Fibroblast of lung (primary cell): ENCODE results near the gene TPP2. TPM values are rescaled to one million over a fixed set of nuclear protein-coding genes. Genes with fewer than 3 reads are reported as not detected.

ENCODE experiments used
- DNase-seq, 2 donors: peaks; one replicate each; pipeline versions ENCODE4 v3.0.0 to v3.0.0-alpha.2; 2010; ENCODE audit warnings: low read depth in 2 of 2
- H2AFZ ChIP-seq: 2 replicates; pipeline ENCODE4 v1.5.1; 2012; ENCODE audit warnings: low read length, control low read depth, inconsistent platforms
- H3K27ac ChIP-seq: 2 replicates; pipeline ENCODE4 v1.5.1; 2011; ENCODE audit warnings: low read length, control low read depth; ENCODE audit not compliant: insufficient read depth
- H3K27me3 ChIP-seq: 2 replicates; pipeline ENCODE4 v1.5.1; 2011; ENCODE audit warnings: mild to moderate bottlenecking, low read length; ENCODE audit not compliant: control insufficient read depth, insufficient read depth
- H3K36me3 ChIP-seq: 2 replicates; pipeline ENCODE4 v1.5.1; 2011; ENCODE audit warnings: low read length; ENCODE audit not compliant: control insufficient read depth, insufficient read depth
- H3K4me1 ChIP-seq: 2 replicates; pipeline ENCODE4 v1.5.1; 2011; ENCODE audit warnings: low read length; ENCODE audit not compliant: control insufficient read depth, insufficient read depth; ENCODE audit errors: extremely low read depth
- H3K4me2 ChIP-seq: 2 replicates; pipeline ENCODE4 v1.5.1; 2011; ENCODE audit warnings: low read length, control low read depth; ENCODE audit not compliant: insufficient read depth; ENCODE audit errors: extremely low read depth
- H3K4me3 ChIP-seq, 4 experiments: fragments of 200-600 bp in 1 of 4; sonication (generic) in 1 of 4; replicated peaks in 1 of 4; 2 replicates each; pipeline ENCODE4 v1.5.1; 2011 to 2016; ENCODE audit warnings: low read length in 4 of 4, low read depth in 3 of 4, mild to moderate bottlenecking in 3 of 4, control low read depth in 2 of 4, inconsistent platforms in 1 of 4, mixed read lengths in 1 of 4; ENCODE audit not compliant: insufficient read depth in 1 of 4; ENCODE audit errors: control extremely low read depth in 1 of 4
- H3K79me2 ChIP-seq: 2 replicates; pipeline ENCODE4 v1.5.1; 2012; ENCODE audit warnings: mild to moderate bottlenecking, low read length, inconsistent platforms; ENCODE audit not compliant: control insufficient read depth, insufficient read depth
- H3K9ac ChIP-seq: 2 replicates; pipeline ENCODE4 v1.5.1; 2011; ENCODE audit warnings: mild to moderate bottlenecking, low read length, control low read depth; ENCODE audit not compliant: insufficient read depth
- H3K9me3 ChIP-seq: 2 replicates; pipeline ENCODE4 v1.5.1; 2012; ENCODE audit warnings: low read depth, low read length; ENCODE audit not compliant: control insufficient read depth, insufficient read depth
- H4K20me1 ChIP-seq: 2 replicates; pipeline ENCODE4 v1.5.1; 2011; ENCODE audit warnings: low read length; ENCODE audit not compliant: control insufficient read depth, insufficient read depth; ENCODE audit errors: extremely low read depth
- CTCF ChIP-seq, 2 donors: IDR thresholded peaks in 1 of 2; conservative IDR thresholded peaks in 1 of 2; 1 replicate in 1 of 2; 2 replicates in 1 of 2; pipeline ENCODE4 v1.5.1; 2011 to 2012; ENCODE audit warnings: low read length in 2 of 2, control low read depth in 1 of 2, inconsistent platforms in 1 of 2, low read depth in 1 of 2, mild to moderate bottlenecking in 1 of 2
- EZH2 ChIP-seq: IDR thresholded peaks from 2 replicates; pipeline ENCODE4 v1.5.1; 2012; ENCODE audit warnings: low read length, control low read depth, mild to moderate bottlenecking; ENCODE audit errors: missing control alignments
- polyA plus RNA-seq, 2 donors: library from polyadenylated mRNA; depleted of rRNA in 1 of 2; stranded (reverse) in 1 of 2; unstranded in 1 of 2; fragments of >200 nt; gene quantifications; 2 replicates each; pipeline ENCODE4 v1.2.1, GENCODE V29; 2011 to 2012; ENCODE audit warnings: missing spikeins in 1 of 2
- total RNA-seq: library from RNA; depleted of rRNA; stranded (reverse); fragments of >200 nt; gene quantifications from 2 replicates; pipeline ENCODE4 v1.2.1, GENCODE V29; 2014

Gene TPP2
- total and polyA plus RNA-seq, 2 donors (not counting 1 experiment from before 2014, with no cell fraction given): 45.0 to 60.3 TPM

DNA sequence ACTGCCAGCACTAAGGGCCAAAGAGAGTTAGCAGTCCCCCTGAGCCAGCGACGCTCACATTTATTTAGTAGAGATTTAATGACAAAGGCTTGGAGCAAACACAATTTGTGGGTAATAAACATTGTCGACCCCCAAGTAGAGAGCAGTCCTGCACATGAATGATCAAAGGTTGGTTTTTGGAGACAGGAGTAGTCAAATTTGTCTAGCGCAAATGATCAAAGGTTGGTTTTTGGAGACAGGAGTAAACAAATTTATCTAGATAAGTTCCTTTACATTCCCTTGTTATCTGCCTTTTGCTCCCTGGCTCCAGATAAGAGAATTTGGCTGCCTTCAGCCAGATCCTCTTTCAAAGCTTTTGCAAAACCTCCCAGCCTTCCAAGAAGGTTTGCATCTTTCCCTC lies 71.1 kb downstream of the TPP2 start:
- Histone ChIP-seq H3K27ac (no peak overlapping the region), H3K27me3 (no peaks in the 10 kb centered on the region), H4K20me1 (no peaks in the 10 kb centered on the region), H3K9ac (no peak overlapping the region), H3K4me1 (no peaks in the 10 kb centered on the region), H2AFZ (no peak overlapping the region), H3K4me3 (no peak overlapping the region), H3K9me3 (no peaks in the 10 kb centered on the region), H3K4me2 (no peak overlapping the region), H3K79me2 (no peaks in the 10 kb centered on the region), H3K36me3 (peaks cover 4% of the 10 kb centered on the region)
- DNase-seq: no peak
- TF ChIP-seq EZH2: no peak
- no peak for TF ChIP-seq CTCF (conservative IDR thresholded peaks at IDR 0.05 in 1 of 2, IDR thresholded peaks at IDR 0.05 in 1 of 2; ENCODE audit: low read depth in 1 of 2, low read length in 2 of 2)

DNA sequence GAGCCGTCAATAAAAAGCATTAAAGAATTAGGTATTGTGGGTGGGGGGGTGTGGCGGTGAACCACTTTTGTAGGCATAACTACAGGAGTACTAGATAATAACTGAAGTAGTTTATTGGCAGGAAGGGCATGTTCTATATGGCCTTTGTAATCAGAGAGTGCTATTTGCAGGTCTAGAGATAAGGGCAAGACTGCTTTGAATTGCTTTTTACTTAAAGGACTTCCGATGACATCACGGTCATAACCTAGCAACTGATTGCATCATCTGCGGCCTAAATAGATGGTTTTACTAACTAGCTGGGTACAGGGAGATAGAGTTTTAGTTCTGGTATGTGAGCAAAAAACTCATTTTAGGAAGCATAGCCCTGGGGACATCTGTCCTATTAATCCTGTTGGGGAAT lies 73.3 kb downstream of the TPP2 start:
- H3K27me3 ChIP-seq: no peaks in the 10 kb centered on the region
- no peaks in the 10 kb centered on the region for H3K4me1 ChIP-seq
- DNase-seq: no peak
- H3K27ac ChIP-seq: no peak overlapping the region
- TF ChIP-seq CTCF (conservative IDR thresholded peaks at IDR 0.05 in 1 of 2, IDR thresholded peaks at IDR 0.05 in 1 of 2; ENCODE audit: low read depth in 1 of 2, low read length in 2 of 2) (no peak), EZH2 (no peak)
- H3K9me3 ChIP-seq: no peaks in the 10 kb centered on the region
- no peaks in the 10 kb centered on the region for H3K79me2 ChIP-seq
- no peaks in the 10 kb centered on the region for H4K20me1 ChIP-seq
- H3K4me2 ChIP-seq: no peak overlapping the region
- no peak overlapping the region for H3K4me3 ChIP-seq
- H3K36me3 ChIP-seq: peaks cover 9% of the 10 kb centered on the region
- H2AFZ ChIP-seq: no peak overlapping the region
- H3K9ac ChIP-seq: no peak overlapping the region

GRCh38 chr13:102675115-102675514 lies 78.3 kb downstream of the TPP2 start:
- Histone ChIP-seq H3K9ac (no peak overlapping the region), H3K4me1 (no peaks in the 10 kb centered on the region), H3K9me3 (no peaks in the 10 kb centered on the region), H3K27ac (no peak overlapping the region), H3K36me3 (peaks cover 6% of the 10 kb centered on the region), H3K27me3 (no peaks in the 10 kb centered on the region), H3K79me2 (no peaks in the 10 kb centered on the region), H4K20me1 (no peaks in the 10 kb centered on the region), H3K4me3 (no peak overlapping the region), H2AFZ (no peak overlapping the region), H3K4me2 (no peak overlapping the region)
- DNase-seq: no peak
- no peak for TF ChIP-seq CTCF (conservative IDR thresholded peaks at IDR 0.05 in 1 of 2, IDR thresholded peaks at IDR 0.05 in 1 of 2; ENCODE audit: low read depth in 1 of 2, low read length in 2 of 2)
- no peak for TF ChIP-seq EZH2
